Measurements from ENCODE around the gene FGF1. TPM values are rescaled to one million over a fixed set of nuclear protein-coding genes. Genes with fewer than 3 reads are reported as not detected.

FGF1 gene
- total RNA-seq, 4 donors from 2014 or later: 1.7 to 4.0 (median 2.9) TPM

GRCh38 chr5:142561029-142561428 lies 124.9 kb downstream of the FGF1 start:
- DNase-seq (ENCODE audit: extremely low spot score): no peak
- Histone ChIP-seq H3K4me1 (peaks cover 0 to 17% (median 8%) of the 10 kb centered on the region in 4 donors), H3K27ac (replicated peaks in 1 of 4) (no peak overlapping the region), H3K9me3 (no peaks in the 10 kb centered on the region), H3K4me3 (no peak overlapping the region), H3K27me3 (no peaks in the 10 kb centered on the region), H3K36me3 (no peaks in the 10 kb centered on the region)
- TF ChIP-seq EP300 (IDR thresholded peaks at IDR 0.05) (no peak), POLR2A (IDR thresholded peaks at IDR 0.05; ENCODE audit: low read depth) (no peak), POLR2AphosphoS5 (IDR thresholded peaks at IDR 0.05) (no peak), CTCF (IDR thresholded peaks at IDR 0.05) (no peak)
- 78% methylated on average over 2 of the region's 2 CpGs for WGBS
- intact Hi-C loops (cut with DNase I): no loop called here

- Histone ChIP-seq H3K36me3 (no peaks in the 10 kb centered on the region), H3K4me3 (peak overlapping the region; percentile 30 to 41 (median 33)), H3K27ac (replicated peaks in 1 of 4) (no peak overlapping the region), H3K27me3 (no peaks in the 10 kb centered on the region), H3K9me3 (no peaks in the 10 kb centered on the region), H3K4me1 (peaks cover 11 to 23% (median 18%) of the 10 kb centered on the region in 4 donors)
- intact Hi-C loops (cut with DNase I): no loop called here
- TF ChIP-seq POLR2A (IDR thresholded peaks at IDR 0.05; ENCODE audit: low read depth) (no peak), EP300 (IDR thresholded peaks at IDR 0.05) (no peak), CTCF (IDR thresholded peaks at IDR 0.05) (no peak), POLR2AphosphoS5 (IDR thresholded peaks at IDR 0.05) (no peak)
- 68% methylated on average over 6 of the region's 6 CpGs for WGBS
- no peak for DNase-seq (ENCODE audit: extremely low spot score)
These were observed 133.8 kb downstream of the FGF1 start for GRCh38 chr5:142552107-142552506.

DNA sequence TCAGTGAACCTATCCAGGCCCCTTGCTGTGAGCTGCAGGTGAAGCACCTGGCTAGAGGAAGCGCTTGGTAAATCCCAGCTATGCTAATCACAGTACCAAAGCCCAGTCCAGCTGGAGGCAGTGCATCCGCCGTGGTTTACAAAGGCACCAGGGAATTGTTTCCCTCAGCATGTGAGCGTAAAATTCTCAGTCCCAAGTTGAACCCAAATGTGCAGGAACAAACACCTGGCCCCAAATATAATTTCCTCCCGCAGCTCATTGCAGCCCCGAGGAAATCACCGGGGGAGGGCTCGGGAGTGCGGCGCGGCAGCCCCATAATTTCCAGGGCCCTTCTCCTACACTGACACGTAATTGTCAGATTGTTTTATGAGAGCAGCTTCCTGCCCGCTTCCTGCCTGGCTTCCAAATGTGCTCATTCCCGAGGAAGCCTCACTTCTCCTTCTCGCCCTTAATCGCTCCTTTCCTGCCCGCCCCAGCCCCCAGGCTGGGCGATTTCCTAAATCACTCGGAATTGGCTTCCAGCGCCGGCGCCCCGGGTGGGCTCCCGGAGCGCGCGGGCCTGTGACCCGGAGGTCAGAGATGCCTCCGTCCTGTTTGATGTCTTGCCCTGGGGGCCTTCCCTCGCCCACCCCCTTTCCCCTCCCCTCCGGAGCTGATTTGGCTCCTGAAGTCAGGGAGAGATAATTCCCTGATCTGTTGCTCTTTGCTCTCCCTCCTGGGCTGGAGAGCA lies 134.4 kb downstream of the FGF1 start:
- Histone ChIP-seq H3K27me3 (no peaks in the 10 kb centered on the region), H3K4me1 (peaks cover 11 to 23% (median 18%) of the 10 kb centered on the region in 4 donors), H3K36me3 (no peaks in the 10 kb centered on the region), H3K9me3 (no peaks in the 10 kb centered on the region), H3K27ac (replicated peaks in 1 of 4) (no peak overlapping the region), H3K4me3 (peak overlapping the region; percentile 30 to 41 (median 33))
- DNase-seq (ENCODE audit: extremely low spot score): no peak
- intact Hi-C loops (cut with DNase I): no loop called here
- WGBS: 31% methylated on average over 28 of the region's 31 CpGs
- TF ChIP-seq EP300 (IDR thresholded peaks at IDR 0.05) (no peak), POLR2A (IDR thresholded peaks at IDR 0.05; ENCODE audit: low read depth) (no peak), POLR2AphosphoS5 (IDR thresholded peaks at IDR 0.05) (no peak), CTCF (IDR thresholded peaks at IDR 0.05) (no peak)

DNA sequence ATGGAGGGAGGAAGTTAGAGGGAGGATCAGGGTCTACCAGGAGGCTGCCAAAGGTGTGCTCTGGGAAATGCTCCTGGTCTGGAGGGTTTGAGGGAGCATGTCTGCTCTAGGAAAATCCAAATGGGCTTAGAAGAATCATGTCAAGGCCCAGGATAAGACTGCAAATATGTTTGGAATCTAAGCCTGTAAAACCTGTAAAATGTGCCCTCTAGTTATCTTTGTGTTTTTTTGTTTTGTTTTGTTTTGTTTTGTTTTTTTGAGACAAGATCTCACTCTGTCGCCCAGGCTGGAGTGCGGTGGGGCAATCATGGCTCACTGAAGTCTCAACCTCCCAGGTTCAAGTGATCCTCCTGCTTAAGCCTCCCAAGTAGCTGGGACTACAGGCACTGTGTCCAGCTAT lies 135.4 kb downstream of the FGF1 start:
- Histone ChIP-seq H3K4me1 (peaks cover 13 to 26% (median 20%) of the 10 kb centered on the region in 4 donors), H3K27ac (replicated peaks in 1 of 4) (no peak overlapping the region), H3K4me3 (no peak overlapping the region), H3K36me3 (no peaks in the 10 kb centered on the region), H3K9me3 (no peaks in the 10 kb centered on the region), H3K27me3 (no peaks in the 10 kb centered on the region)
- intact Hi-C loops (cut with DNase I): no loop called here
- WGBS: 98% methylated on average over 2 of the region's 2 CpGs
- DNase-seq (ENCODE audit: extremely low spot score): no peak
- TF ChIP-seq CTCF (IDR thresholded peaks at IDR 0.05) (no peak), EP300 (IDR thresholded peaks at IDR 0.05) (no peak), POLR2AphosphoS5 (IDR thresholded peaks at IDR 0.05) (no peak), POLR2A (IDR thresholded peaks at IDR 0.05; ENCODE audit: low read depth) (no peak)

All from esophagus muscularis mucosa (tissue), 4 donors.